ENCODE results near the gene KIAA1210. TPM values are rescaled to one million over a fixed set of nuclear protein-coding genes. Genes with fewer than 3 reads are reported as not detected.

KIAA1210 gene
- total and polyA plus RNA-seq, 2 of the 13 experiments (the other 11 are each of a cell fraction or from before 2014, with no cell fraction given), result not detected

GRCh38 chrX:119041175-119041574, 86.4 kb downstream of the KIAA1210 start (continued):
- TF ChIP-seq GFI1 (CRISPR knock-in tag; IDR thresholded peaks at IDR 0.05; ENCODE audit: borderline replicate concordance) (no peak; the same call in 1 of the 2 replicates), HNF4G (IDR thresholded peaks at IDR 0.05; ENCODE audit: borderline replicate concordance, low read depth, low read length) (peak; percentile 33; the same call in 1 of the 2 replicates), HNF4G (CRISPR knock-in tag; IDR thresholded peaks at IDR 0.05; ENCODE audit: borderline replicate concordance, low read depth) (no peak), FOSL2 (CRISPR knock-in tag; IDR thresholded peaks at IDR 0.05) (peak; percentile 99), GABPA (IDR thresholded peaks at IDR 0.05; ENCODE audit: low read depth, low read length) (no peak), GABPA (CRISPR knock-in tag; IDR thresholded peaks at IDR 0.05; ENCODE audit: low read depth) (no peak), IRF2 (CRISPR knock-in tag; IDR thresholded peaks at IDR 0.05) (0 out of 2 replicates have a peak, but pooled peaks have one; percentile 24), SKIL (CRISPR knock-in tag; IDR thresholded peaks at IDR 0.05; ENCODE audit: borderline replicate concordance) (peak; percentile 62; the same call in 1 of the 2 replicates), RCOR2 (CRISPR knock-in tag; IDR thresholded peaks at IDR 0.05) (no peak), RARA (CRISPR knock-in tag; IDR thresholded peaks at IDR 0.05) (peak; percentile 75), ZBTB3 (CRISPR knock-in tag; IDR thresholded peaks at IDR 0.05; ENCODE audit: borderline replicate concordance, low read depth) (no peak), ZBTB25 (CRISPR knock-in tag; IDR thresholded peaks at IDR 0.05) (no peak), DBP (CRISPR knock-in tag; IDR thresholded peaks at IDR 0.05; ENCODE audit: not compliant biosample characterization) (no peak), ERF (CRISPR knock-in tag; IDR thresholded peaks at IDR 0.05) (peak; percentile 44; the same call in 1 of the 2 replicates), ZNF530 (CRISPR knock-in tag; IDR thresholded peaks at IDR 0.05; ENCODE audit: low read depth) (no peak)
